Astrocyte (in vitro differentiated cells and primary cell): Measurements from ENCODE around the gene ATP2C1.

Experiments
- EZH2 ChIP-seq: IDR thresholded peaks from 2 replicates; pipeline ENCODE4 v1.6.1; 2012; ENCODE audit warnings: mild to moderate bottlenecking, low read length, inconsistent platforms; ENCODE audit not compliant: insufficient read depth
- TF ChIP-seq, protein P1 (sequence below): IDR thresholded peaks from 2 replicates; pipeline ENCODE4 v1.5.1; 2011; ENCODE audit warnings: low read depth, mild to moderate bottlenecking, inconsistent platforms, low read length, moderate library complexity; ENCODE audit not compliant: insufficient read depth

DNA sequence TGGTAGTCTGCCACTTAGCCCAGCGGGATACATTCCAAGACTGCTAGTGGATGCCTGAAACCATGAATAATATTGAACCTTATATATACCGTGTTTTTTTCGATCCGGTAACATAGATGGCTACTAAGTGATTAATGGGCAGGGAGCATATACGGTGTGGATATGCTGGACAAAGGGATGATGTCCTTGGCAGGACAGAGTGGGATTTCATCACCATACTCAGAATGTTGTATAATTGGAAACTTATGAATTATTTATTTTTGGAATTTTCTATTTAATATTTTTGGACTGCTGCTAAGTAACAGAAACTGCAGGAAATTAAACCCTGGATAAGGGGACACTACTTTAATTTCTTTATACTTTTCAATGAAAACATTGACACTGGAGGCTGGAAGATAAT, 79.5 kb downstream of the ATP2C1 start:
- no peak for TF ChIP-seq EZH2
- TF ChIP-seq, protein P1, sequence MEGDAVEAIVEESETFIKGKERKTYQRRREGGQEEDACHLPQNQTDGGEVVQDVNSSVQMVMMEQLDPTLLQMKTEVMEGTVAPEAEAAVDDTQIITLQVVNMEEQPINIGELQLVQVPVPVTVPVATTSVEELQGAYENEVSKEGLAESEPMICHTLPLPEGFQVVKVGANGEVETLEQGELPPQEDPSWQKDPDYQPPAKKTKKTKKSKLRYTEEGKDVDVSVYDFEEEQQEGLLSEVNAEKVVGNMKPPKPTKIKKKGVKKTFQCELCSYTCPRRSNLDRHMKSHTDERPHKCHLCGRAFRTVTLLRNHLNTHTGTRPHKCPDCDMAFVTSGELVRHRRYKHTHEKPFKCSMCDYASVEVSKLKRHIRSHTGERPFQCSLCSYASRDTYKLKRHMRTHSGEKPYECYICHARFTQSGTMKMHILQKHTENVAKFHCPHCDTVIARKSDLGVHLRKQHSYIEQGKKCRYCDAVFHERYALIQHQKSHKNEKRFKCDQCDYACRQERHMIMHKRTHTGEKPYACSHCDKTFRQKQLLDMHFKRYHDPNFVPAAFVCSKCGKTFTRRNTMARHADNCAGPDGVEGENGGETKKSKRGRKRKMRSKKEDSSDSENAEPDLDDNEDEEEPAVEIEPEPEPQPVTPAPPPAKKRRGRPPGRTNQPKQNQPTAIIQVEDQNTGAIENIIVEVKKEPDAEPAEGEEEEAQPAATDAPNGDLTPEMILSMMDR, result no peak
